HCT116 (cell line): ENCODE measurements around the gene AHI1. TPM values are rescaled to one million over a fixed set of nuclear protein-coding genes. Genes with fewer than 3 reads are reported as not detected.

Source experiments
- ATAC-seq: fragments of 200-7000 bp; cut with Tn5 transposase; 2 replicates; pipeline ENCODE4 v1.9.1; 2020; ENCODE audit warnings: mild to moderate bottlenecking, moderate library complexity
- BruUV-seq: library from RNA; stranded (reverse); fragments of 400-500 nt; replicated peaks from 2 replicates; lab custom pipeline; 2021; lab: Mats Ljungman, UMichigan
- CTCF ChIA-PET: fragments of 300-600 bp; sonication (Branson Sonifier 250); formaldehyde crosslinking; loops from one replicate; lab custom pipeline; 2021; ENCODE audit warnings: antibody characterized with exemption; lab: Charles Lee
- POLR2A ChIA-PET: fragments of 300-600, 350-600 bp; sonication (Branson Sonifier 250); formaldehyde crosslinking; loops from one replicate; lab custom pipeline; 2021; ENCODE audit warnings: antibody characterized with exemption; lab: Charles Lee
- RAD21 ChIA-PET, 2 experiments: fragments of 300-600 bp; sonication (Branson Sonifier 250); formaldehyde crosslinking; loops; one replicate each; lab custom pipeline; 2023; ENCODE audit warnings: low total read pairs in 2 of 2; ENCODE audit not compliant: uncharacterized antibody in 2 of 2, unreplicated experiment in 2 of 2, low non-redundant PET in 1 of 2; lab: Charles Lee
- DNase-seq: peaks from one replicate; pipeline ENCODE4 v3.0.0-alpha.2; 2010; ENCODE audit warnings: low read depth, low spot score
- H2AFZ ChIP-seq: fragments of 200-600 bp; shearing (Covaris generic), sonication (generic); 2 replicates; pipeline ENCODE4 v1.6.1; 2017; ENCODE audit warnings: low read depth, mixed run types, mixed read lengths, antibody characterized with exemption, low read length; ENCODE audit not compliant: poor library complexity, severe bottlenecking
- H3K27ac ChIP-seq: 2 replicates; pipeline ENCODE4 v1.5.1; 2012; ENCODE audit warnings: low read depth, low read length
- H3K27me3 ChIP-seq: fragments of 200-600 bp; sonication (generic); 2 replicates; pipeline ENCODE4 v1.6.1; 2016; ENCODE audit warnings: mixed run types, low read length, mixed read lengths; ENCODE audit not compliant: insufficient read depth
- H3K36me3 ChIP-seq, 2 experiments: fragments of 200-500 bp in 1 of 2; fragments of 200-600 bp in 1 of 2; sonication (Bioruptor generic) in 1 of 2; sonication (generic) in 1 of 2; 2 replicates each; pipeline versions ENCODE4 v1.5.1 to v1.6.1; 2014 to 2016; ENCODE audit warnings: low read length in 2 of 2, inconsistent platforms in 1 of 2, mixed read lengths in 1 of 2, mixed run types in 1 of 2; ENCODE audit not compliant: insufficient read depth in 2 of 2, control insufficient read depth in 1 of 2
- H3K4me1 ChIP-seq, 2 experiments: fragments of 200-600 bp in 1 of 2; sonication (generic) in 1 of 2; 2 replicates each; pipeline versions ENCODE4 v1.5.1 to v1.6.1; 2012 to 2017; ENCODE audit warnings: low read length in 2 of 2, inconsistent platforms in 1 of 2, mild to moderate bottlenecking in 1 of 2, mixed read lengths in 1 of 2, mixed run types in 1 of 2, moderate library complexity in 1 of 2; ENCODE audit not compliant: insufficient read depth in 2 of 2, control insufficient read depth in 1 of 2
- H3K4me2 ChIP-seq: fragments of 200-600 bp; sonication (generic); 2 replicates; pipeline ENCODE4 v1.6.1; 2017; ENCODE audit warnings: mixed run types, low read length, mixed read lengths
- H3K4me3 ChIP-seq, 2 experiments: fragments of 200-600 bp in 1 of 2; sonication (generic) in 1 of 2; replicated peaks in 1 of 2; 2 replicates each; pipeline ENCODE4 v1.5.1; 2011 to 2016; ENCODE audit warnings: low read length in 2 of 2, control low read depth in 1 of 2, low read depth in 1 of 2, mild to moderate bottlenecking in 1 of 2, mixed read lengths in 1 of 2, mixed run types in 1 of 2
- H3K79me2 ChIP-seq: fragments of 200-600 bp; sonication (generic); 2 replicates; pipeline ENCODE4 v1.6.1; 2017; ENCODE audit warnings: mild to moderate bottlenecking, mixed run types, low read length, moderate library complexity, mixed read lengths; ENCODE audit not compliant: insufficient read depth
- H3K9ac ChIP-seq: fragments of 200-600 bp; sonication (generic); 2 replicates; pipeline ENCODE4 v1.6.1; 2016; ENCODE audit warnings: low read length, mixed read lengths
- H3K9me2 ChIP-seq: fragments of 200-600 bp; sonication (generic), shearing (Covaris generic); 2 replicates; pipeline ENCODE4 v1.6.1; 2017; ENCODE audit warnings: mixed run types, mild to moderate bottlenecking, moderate library complexity; ENCODE audit not compliant: insufficient read depth
- H3K9me3 ChIP-seq, 2 experiments: fragments of 200-500 bp in 1 of 2; fragments of 200-600 bp in 1 of 2; sonication (Bioruptor generic) in 1 of 2; sonication (generic) in 1 of 2; 2 replicates each; pipeline ENCODE4 v1.6.1; 2014 to 2017; ENCODE audit warnings: low read length in 2 of 2, mixed read lengths in 2 of 2, inconsistent platforms in 1 of 2, low read depth in 1 of 2, mild to moderate bottlenecking in 1 of 2, mixed run types in 1 of 2, moderate library complexity in 1 of 2; ENCODE audit not compliant: control insufficient read depth in 1 of 2, insufficient read depth in 1 of 2
- H4K20me1 ChIP-seq: fragments of 200-600 bp; sonication (generic), shearing (Covaris generic); 2 replicates; pipeline ENCODE4 v1.6.1; 2017; ENCODE audit warnings: mixed run types, mild to moderate bottlenecking, moderate library complexity; ENCODE audit not compliant: insufficient read depth
- CTCF ChIP-seq, 3 experiments: fragments of 200-600 bp in 1 of 3; sonication (generic) in 1 of 3; IDR thresholded peaks in 2 of 3; conservative IDR thresholded peaks in 1 of 3; 2 replicates each; pipeline ENCODE4 v1.5.1; 2012 to 2017; ENCODE audit warnings: low read depth in 2 of 3, low read length in 2 of 3, antibody characterized with exemption in 1 of 3, borderline replicate concordance in 1 of 3, control low read depth in 1 of 3, mild to moderate bottlenecking in 1 of 3, mixed read lengths in 1 of 3, mixed run types in 1 of 3, moderate library complexity in 1 of 3; ENCODE audit not compliant: insufficient read depth in 1 of 3
- EGR1 ChIP-seq: IDR thresholded peaks from 2 replicates; pipeline ENCODE4 v1.6.1; 2012; ENCODE audit warnings: low read depth
- ELF1 ChIP-seq: IDR thresholded peaks from 2 replicates; pipeline ENCODE4 v1.6.1; 2012; ENCODE audit warnings: low read depth, borderline replicate concordance
- EZH2 ChIP-seq: fragments of 200-600 bp; sonication (generic); IDR thresholded peaks from 2 replicates; pipeline ENCODE4 v1.6.1; 2017; ENCODE audit warnings: antibody characterized with exemption, mixed run types
- EZH2phosphoT487 ChIP-seq: fragments of 200-600 bp; IDR thresholded peaks from 2 replicates; pipeline ENCODE4 v1.6.1; 2018; ENCODE audit warnings: antibody characterized with exemption, borderline replicate concordance
- FOSL1 ChIP-seq: IDR thresholded peaks from 2 replicates; pipeline ENCODE4 v1.6.1; 2012; ENCODE audit warnings: low read depth
- JUND ChIP-seq: IDR thresholded peaks from 2 replicates; pipeline ENCODE4 v1.6.1; 2012
- MAX ChIP-seq: IDR thresholded peaks from 2 replicates; pipeline ENCODE4 v1.6.1; 2012
- POLR2A ChIP-seq: IDR thresholded peaks from 2 replicates; pipeline ENCODE4 v1.7.0; 2011; ENCODE audit warnings: borderline replicate concordance; ENCODE audit not compliant: insufficient read depth, insufficient read length; ENCODE audit errors: extremely low read depth
- POLR2AphosphoS5 ChIP-seq: IDR thresholded peaks from 2 replicates; pipeline ENCODE4 v1.6.1; 2011; ENCODE audit warnings: mild to moderate bottlenecking, low read depth, low read length, moderate library complexity
- RAD21 ChIP-seq: IDR thresholded peaks from 2 replicates; pipeline ENCODE4 v1.6.1; 2012; ENCODE audit warnings: low read depth, mild to moderate bottlenecking
- SIN3A ChIP-seq: IDR thresholded peaks from 2 replicates; pipeline ENCODE4 v1.6.1; 2012; ENCODE audit warnings: low read depth
- SP1 ChIP-seq: IDR thresholded peaks from 2 replicates; pipeline ENCODE4 v1.6.1; 2012; ENCODE audit warnings: low read depth
- YY1 ChIP-seq: IDR thresholded peaks from 2 replicates; pipeline ENCODE4 v1.6.1; 2011; ENCODE audit warnings: low read length, low read depth, moderate library complexity, mild to moderate bottlenecking; ENCODE audit not compliant: insufficient replicate concordance; ENCODE audit errors: extremely low read depth
- ZFX ChIP-seq: fragments of 450-650 bp; IDR thresholded peaks from 2 replicates; pipeline ENCODE4 v1.6.1; 2017
- intact Hi-C: fragments of 100-400 bp; cut with micrococcal nuclease; formaldehyde crosslinking; loops from 2 replicates; pipeline ENCODE4 v1.10.0; 2022
- total RNA-seq: library from RNA; stranded (reverse); gene quantifications from one replicate; pipeline ENCODE4 v1.2.1, GENCODE V29; 2021; ENCODE audit not compliant: unreplicated experiment

Gene AHI1
- total RNA-seq, 1 experiment from 2014 or later = 29.6 TPM

GRCh38 chr6:135257631-135258405 lies 239.7 kb downstream of the AHI1 start:
- no peak overlapping the region for H3K4me3 ChIP-seq
- no peaks in the 10 kb centered on the region for H3K79me2 ChIP-seq
- BruUV-seq = no TSS peak
- H3K36me3 ChIP-seq = no peaks in the 10 kb centered on the region
- no peak for ATAC-seq
- intact Hi-C loops = no loop called here
- no peaks in the 10 kb centered on the region for H3K9me2 ChIP-seq
- H4K20me1 ChIP-seq = no peaks in the 10 kb centered on the region
- TF ChIP-seq RAD21 (peak; percentile 28; the same call in 1 of the 2 replicates), CTCF (IDR thresholded peaks at IDR 0.05 in 2 of 3, conservative IDR thresholded peaks at IDR 0.05 in 1 of 3; ENCODE audit: borderline replicate concordance in 1 of 3, insufficient read depth in 1 of 3, low read depth in 2 of 3, low read length in 2 of 3) (no peak)
- TF ChIP-seq, all 23 proteins: peak for 1
- Histone ChIP-seq H3K4me1 (no peaks in the 10 kb centered on the region), H2AFZ (no peak overlapping the region), H3K9ac (no peak overlapping the region), H3K4me2 (no peak overlapping the region), H3K9me3 (no peaks in the 10 kb centered on the region), H3K27ac (no peak overlapping the region), H3K27me3 (no peaks in the 10 kb centered on the region)
- ChIA-PET RAD21 (no interaction called here), POLR2A (no interaction called here), CTCF (interaction anchor here (0.6 kb wide), 1 partner anchor 113 kb away, joined by 3 read pairs; no protein-coding TSS in a partner anchor)
- no peak for DNase-seq

GRCh38 chr6:135256866-135257265 lies 240.7 kb downstream of the AHI1 start:
- Histone ChIP-seq H4K20me1 (no peaks in the 10 kb centered on the region), H3K36me3 (no peaks in the 10 kb centered on the region), H3K4me2 (no peak overlapping the region), H3K27me3 (no peaks in the 10 kb centered on the region), H3K9me3 (no peaks in the 10 kb centered on the region), H3K4me1 (no peaks in the 10 kb centered on the region), H3K4me3 (no peak overlapping the region), H3K27ac (no peak overlapping the region), H3K9me2 (no peaks in the 10 kb centered on the region), H3K9ac (no peak overlapping the region), H3K79me2 (no peaks in the 10 kb centered on the region), H2AFZ (no peak overlapping the region)
- RAD21 ChIA-PET = no interaction called here
- intact Hi-C loops = no loop called here
- ATAC-seq (no peak), DNase-seq (no peak)
- POLR2A ChIA-PET = interaction anchor here (0.7 kb wide), 1 partner anchor 15 kb away, joined by 5 read pairs; no protein-coding TSS in a partner anchor
- CTCF ChIA-PET = interaction anchor here (0.6 kb wide), 1 partner anchor 112 kb away, joined by 3 read pairs; no protein-coding TSS in a partner anchor
- no TSS peak for BruUV-seq
- TF ChIP-seq MAX (no peak), JUND (no peak), YY1 (no peak), EGR1 (no peak), CTCF (IDR thresholded peaks at IDR 0.05 in 2 of 3, conservative IDR thresholded peaks at IDR 0.05 in 1 of 3; ENCODE audit: borderline replicate concordance in 1 of 3, insufficient read depth in 1 of 3, low read depth in 2 of 3, low read length in 2 of 3) (no peak), EZH2 (no peak), POLR2AphosphoS5 (no peak), FOSL1 (no peak), RAD21 (no peak), ELF1 (no peak), ZFX (no peak), EZH2phosphoT487 (no peak), SP1 (no peak), SIN3A (no peak), POLR2A (no peak)
